Measurements from ENCODE around the gene FOXP2.
"Not testable (repeated sequence)": the region's sequence is repeated elsewhere in the genome, so short reads cannot be mapped to it uniquely, and the experiment has no call there.

The FOXP2 gene

GRCh38 chr7:114508086-114508485 is 93.5 kb downstream of the FOXP2 start:
- no peaks in the 10 kb centered on the region for H3K36me3 Mint-ChIP-seq
- no peaks in the 10 kb centered on the region for H3K4me1 Mint-ChIP-seq
- H3K27me3 Mint-ChIP-seq = no peaks in the 10 kb centered on the region
- H3K9me3 Mint-ChIP-seq = no peaks in the 10 kb centered on the region
- H3K27ac Mint-ChIP-seq = no peak overlapping the region
- H3K4me3 Mint-ChIP-seq = no peak overlapping the region

GRCh38 chr7:114510824-114511223 is 96.2 kb downstream of the FOXP2 start:
- not testable (repeated sequence) for H3K4me1 Mint-ChIP-seq, H3K27ac Mint-ChIP-seq, H3K9me3 Mint-ChIP-seq, H3K4me3 Mint-ChIP-seq, H3K27me3 Mint-ChIP-seq, H3K36me3 Mint-ChIP-seq

- no peak overlapping the region for H3K27ac Mint-ChIP-seq
- no peaks in the 10 kb centered on the region for H3K36me3 Mint-ChIP-seq
- H3K9me3 Mint-ChIP-seq = no peaks in the 10 kb centered on the region
- no peak overlapping the region for H3K4me3 Mint-ChIP-seq
- no peaks in the 10 kb centered on the region for H3K27me3 Mint-ChIP-seq
- no peaks in the 10 kb centered on the region for H3K4me1 Mint-ChIP-seq
Measured at GRCh38 chr7:114519240-114519639, 104.6 kb downstream of the FOXP2 start.

GRCh38 chr7:114522081-114522480 is 107.5 kb downstream of the FOXP2 start:
- Mint-ChIP-seq H3K27ac (no peak overlapping the region), H3K4me1 (no peaks in the 10 kb centered on the region), H3K36me3 (no peaks in the 10 kb centered on the region), H3K4me3 (no peak overlapping the region), H3K27me3 (no peaks in the 10 kb centered on the region), H3K9me3 (no peaks in the 10 kb centered on the region)

- Mint-ChIP-seq H3K9me3 (no peaks in the 10 kb centered on the region), H3K4me3 (no peak overlapping the region), H3K27ac (no peak overlapping the region), H3K36me3 (no peaks in the 10 kb centered on the region), H3K4me1 (no peaks in the 10 kb centered on the region), H3K27me3 (no peaks in the 10 kb centered on the region)
Measured at GRCh38 chr7:114527589-114527988, 113.0 kb downstream of the FOXP2 start.

- no peak overlapping the region for H3K4me3 Mint-ChIP-seq
- H3K9me3 Mint-ChIP-seq = no peaks in the 10 kb centered on the region
- no peaks in the 10 kb centered on the region for H3K27me3 Mint-ChIP-seq
- H3K36me3 Mint-ChIP-seq = no peaks in the 10 kb centered on the region
- no peak overlapping the region for H3K27ac Mint-ChIP-seq
- no peaks in the 10 kb centered on the region for H3K4me1 Mint-ChIP-seq
Measured at GRCh38 chr7:114530057-114530611, 115.5 kb downstream of the FOXP2 start.

GRCh38 chr7:114531326-114531725 is 116.7 kb downstream of the FOXP2 start:
- H3K4me1 Mint-ChIP-seq = no peaks in the 10 kb centered on the region
- H3K27me3 Mint-ChIP-seq = no peaks in the 10 kb centered on the region
- H3K36me3 Mint-ChIP-seq = no peaks in the 10 kb centered on the region
- no peak overlapping the region for H3K4me3 Mint-ChIP-seq
- H3K9me3 Mint-ChIP-seq = no peaks in the 10 kb centered on the region
- H3K27ac Mint-ChIP-seq = no peak overlapping the region

GRCh38 chr7:114533131-114533530 is 118.5 kb downstream of the FOXP2 start:
- Mint-ChIP-seq H3K27me3 (no peaks in the 10 kb centered on the region), H3K36me3 (no peaks in the 10 kb centered on the region), H3K9me3 (no peaks in the 10 kb centered on the region), H3K4me1 (no peaks in the 10 kb centered on the region), H3K27ac (no peak overlapping the region), H3K4me3 (no peak overlapping the region)

GRCh38 chr7:114534953-114535352 is 120.3 kb downstream of the FOXP2 start:
- no peaks in the 10 kb centered on the region for H3K4me1 Mint-ChIP-seq
- no peaks in the 10 kb centered on the region for H3K36me3 Mint-ChIP-seq
- H3K9me3 Mint-ChIP-seq = no peaks in the 10 kb centered on the region

GRCh38 chr7:114539575-114539974 is 125.0 kb downstream of the FOXP2 start:
- no peak overlapping the region for H3K4me3 Mint-ChIP-seq
- H3K9me3 Mint-ChIP-seq = no peaks in the 10 kb centered on the region
- no peaks in the 10 kb centered on the region for H3K27me3 Mint-ChIP-seq
- no peaks in the 10 kb centered on the region for H3K36me3 Mint-ChIP-seq
- H3K27ac Mint-ChIP-seq = no peak overlapping the region
- no peaks in the 10 kb centered on the region for H3K4me1 Mint-ChIP-seq

More at GRCh38 chr7:114534953-114535352, 120.3 kb downstream of the FOXP2 start:
- H3K27ac Mint-ChIP-seq = no peak overlapping the region
- no peaks in the 10 kb centered on the region for H3K27me3 Mint-ChIP-seq
- no peak overlapping the region for H3K4me3 Mint-ChIP-seq

- H3K27ac Mint-ChIP-seq = no peak overlapping the region
- H3K4me3 Mint-ChIP-seq = no peak overlapping the region
- H3K9me3 Mint-ChIP-seq = no peaks in the 10 kb centered on the region
- H3K4me1 Mint-ChIP-seq = no peaks in the 10 kb centered on the region
- H3K36me3 Mint-ChIP-seq = no peaks in the 10 kb centered on the region
- no peaks in the 10 kb centered on the region for H3K27me3 Mint-ChIP-seq
Measured at GRCh38 chr7:114540291-114540690, 125.7 kb downstream of the FOXP2 start.

- not testable (repeated sequence) for H3K36me3 Mint-ChIP-seq, H3K27me3 Mint-ChIP-seq, H3K27ac Mint-ChIP-seq, H3K4me3 Mint-ChIP-seq, H3K4me1 Mint-ChIP-seq, H3K9me3 Mint-ChIP-seq
Measured at GRCh38 chr7:114547346-114547745, 132.7 kb downstream of the FOXP2 start.

GRCh38 chr7:114548081-114548980 is 133.7 kb downstream of the FOXP2 start:
- no peaks in the 10 kb centered on the region for H3K4me1 Mint-ChIP-seq
- peaks cover 5% of the 10 kb centered on the region for H3K9me3 Mint-ChIP-seq
- no peaks in the 10 kb centered on the region for H3K36me3 Mint-ChIP-seq
- H3K27ac Mint-ChIP-seq = no peak overlapping the region
- H3K4me3 Mint-ChIP-seq = no peak overlapping the region
- H3K27me3 Mint-ChIP-seq = no peaks in the 10 kb centered on the region

GRCh38 chr7:114554781-114555537 is 140.3 kb downstream of the FOXP2 start:
- no peaks in the 10 kb centered on the region for H3K4me1 Mint-ChIP-seq
- H3K27me3 Mint-ChIP-seq = no peaks in the 10 kb centered on the region
- H3K36me3 Mint-ChIP-seq = no peaks in the 10 kb centered on the region
- no peak overlapping the region for H3K27ac Mint-ChIP-seq
- no peak overlapping the region for H3K4me3 Mint-ChIP-seq
- peaks cover 5% of the 10 kb centered on the region for H3K9me3 Mint-ChIP-seq

- H3K27ac Mint-ChIP-seq = no peak overlapping the region
- no peaks in the 10 kb centered on the region for H3K36me3 Mint-ChIP-seq
- no peak overlapping the region for H3K4me3 Mint-ChIP-seq
- H3K27me3 Mint-ChIP-seq = no peaks in the 10 kb centered on the region
- no peaks in the 10 kb centered on the region for H3K9me3 Mint-ChIP-seq
- no peaks in the 10 kb centered on the region for H3K4me1 Mint-ChIP-seq
Measured at GRCh38 chr7:114567416-114567815, 152.8 kb downstream of the FOXP2 start.

GRCh38 chr7:114569220-114569619 is 154.6 kb downstream of the FOXP2 start:
- no peaks in the 10 kb centered on the region for H3K36me3 Mint-ChIP-seq
- H3K9me3 Mint-ChIP-seq = no peaks in the 10 kb centered on the region
- H3K27ac Mint-ChIP-seq = no peak overlapping the region

More at GRCh38 chr7:114569220-114569619, 154.6 kb downstream of the FOXP2 start:
- no peak overlapping the region for H3K4me3 Mint-ChIP-seq
- H3K27me3 Mint-ChIP-seq = peaks cover 2% of the 10 kb centered on the region
- H3K4me1 Mint-ChIP-seq = no peaks in the 10 kb centered on the region

Measured in activated naive CD4-positive, alpha-beta T cell treated with anti-CD3 and anti-CD28 coated beads, Interleukin-2, amount 50 U/mL, for 24 hours (primary cell).